SK-N-MC (cell line): Measurements from ENCODE around the gene GNAI2.

Experiments
- EZH2 ChIP-seq: fragments of 200-600 bp; sonication (generic); IDR thresholded peaks from one replicate; pipeline ENCODE4 v1.6.1; 2017; ENCODE audit warnings: antibody characterized with exemption
- FOXP2 ChIP-seq: optimal IDR thresholded peaks from 2 replicates; pipeline ENCODE3; 2011; ENCODE audit warnings: mild to moderate bottlenecking, moderate library complexity; ENCODE audit not compliant: insufficient read depth; ENCODE audit errors: extremely low read length, control extremely low read depth
- POLR2AphosphoS5 ChIP-seq: IDR thresholded peaks from 2 replicates; pipeline ENCODE4 v1.6.1; 2012; ENCODE audit warnings: mild to moderate bottlenecking, low read depth, low read length, borderline replicate concordance

GRCh38 chr3:50233176-50233575 lies 2.8 kb upstream of the GNAI2 start:
- TF ChIP-seq EZH2, result no peak
- TF ChIP-seq POLR2AphosphoS5, result no peak
- TF ChIP-seq FOXP2, result no peak
